GM21367 (cell line): ENCODE measurements around the gene RPLP2.
A peak's percentile ranks its signal among the peaks of the same experiment; 100 is the strongest.

Source experiments
- ATAC-seq: cut with Tn5 transposase; IDR thresholded peaks from one replicate; pipeline ENCODE4 v1.9.1; 2021; ENCODE audit not compliant: unreplicated experiment

Gene RPLP2

DNA sequence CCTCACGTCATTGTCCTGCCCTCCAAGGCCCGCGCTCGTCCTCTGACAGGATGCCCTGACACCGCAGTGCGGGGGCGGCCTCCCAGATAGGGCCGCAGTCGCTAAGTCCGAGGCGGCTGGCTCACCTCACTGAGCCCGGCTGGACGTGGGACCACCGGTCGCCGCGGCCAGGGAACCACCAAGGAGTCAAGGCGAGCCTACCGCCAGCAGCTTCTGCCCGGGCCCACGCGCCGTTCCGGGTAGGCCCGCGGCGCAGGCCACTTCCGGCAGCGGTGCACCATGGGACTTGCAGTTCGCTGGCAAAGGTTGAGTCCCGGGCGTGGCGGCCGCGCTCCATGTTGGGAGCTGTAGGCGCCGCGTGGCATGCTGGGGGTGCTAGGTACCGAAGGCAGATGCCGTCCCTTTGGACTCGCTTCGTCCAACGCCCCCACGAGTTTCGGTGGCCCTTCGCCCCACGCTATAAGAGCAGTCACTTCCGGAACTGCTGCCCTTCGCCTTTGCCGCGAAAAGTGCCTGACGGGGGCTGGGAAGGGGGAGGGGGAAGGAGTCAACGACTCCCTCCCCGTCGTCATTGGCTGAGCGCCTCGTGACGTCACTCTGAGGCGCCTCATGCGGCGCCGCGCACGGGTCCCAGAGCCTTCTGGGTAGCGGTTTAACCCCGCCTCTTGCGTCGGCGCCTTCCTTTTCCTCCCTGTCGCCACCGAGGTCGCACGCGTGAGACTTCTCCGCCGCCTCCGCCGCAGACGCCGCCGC lies at the start of gene RPLP2:
Gene RPLP2, plus strand, starts transcription at position 681 of the 753 bp plus-strand sequence. CDS start 268 bp downstream, outside the sequence.
- peak; percentile 55 for ATAC-seq

DNA sequence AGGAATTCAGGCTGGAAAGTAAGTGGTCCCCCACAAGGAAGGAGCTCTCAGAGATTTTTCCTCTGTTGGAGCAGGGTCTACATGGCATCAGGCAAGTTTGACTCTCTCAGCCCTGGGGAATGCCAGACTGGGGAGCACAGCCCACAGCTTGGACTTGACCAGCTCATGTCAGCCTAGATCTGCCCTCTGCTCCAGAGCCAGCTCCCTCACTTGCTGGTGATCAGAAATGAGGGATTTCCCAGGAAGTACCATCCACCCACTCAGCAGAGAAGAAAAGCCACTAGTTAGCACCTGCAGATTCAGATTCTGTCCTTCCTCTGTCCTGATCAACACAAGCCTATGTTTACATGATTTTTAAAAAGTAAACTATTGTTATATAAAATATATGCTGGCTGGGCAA lies 49.5 kb upstream of the RPLP2 start:
- no peak for ATAC-seq

DNA sequence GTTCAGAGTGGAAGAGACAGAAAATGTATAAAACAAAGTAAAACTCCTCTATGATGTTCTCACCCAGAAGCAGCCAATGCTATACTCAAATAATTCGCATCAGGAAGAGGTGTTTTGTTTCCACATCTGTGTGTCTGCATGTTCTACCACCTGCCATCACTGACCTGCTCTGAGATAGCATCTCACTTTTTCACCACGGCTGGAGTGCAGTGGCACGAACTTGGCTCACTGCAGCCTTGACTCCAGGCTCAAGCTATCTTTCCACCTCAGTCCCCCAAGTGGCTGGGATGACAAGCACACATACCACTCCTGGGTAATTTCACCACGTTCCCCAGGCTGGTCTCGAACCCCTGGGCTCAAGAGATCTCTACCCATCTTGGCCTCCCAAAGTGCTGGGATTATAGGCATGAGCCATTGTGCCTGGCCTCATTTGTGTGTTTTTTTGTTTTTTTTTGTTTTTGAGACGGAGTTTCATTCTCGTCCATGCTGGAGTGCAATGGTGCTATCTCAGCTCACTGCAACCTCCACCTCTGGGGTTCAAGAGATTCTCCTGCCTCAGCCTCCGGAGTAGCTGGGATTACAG lies 48.1 kb upstream of the RPLP2 start:
- ATAC-seq, result no peak

DNA sequence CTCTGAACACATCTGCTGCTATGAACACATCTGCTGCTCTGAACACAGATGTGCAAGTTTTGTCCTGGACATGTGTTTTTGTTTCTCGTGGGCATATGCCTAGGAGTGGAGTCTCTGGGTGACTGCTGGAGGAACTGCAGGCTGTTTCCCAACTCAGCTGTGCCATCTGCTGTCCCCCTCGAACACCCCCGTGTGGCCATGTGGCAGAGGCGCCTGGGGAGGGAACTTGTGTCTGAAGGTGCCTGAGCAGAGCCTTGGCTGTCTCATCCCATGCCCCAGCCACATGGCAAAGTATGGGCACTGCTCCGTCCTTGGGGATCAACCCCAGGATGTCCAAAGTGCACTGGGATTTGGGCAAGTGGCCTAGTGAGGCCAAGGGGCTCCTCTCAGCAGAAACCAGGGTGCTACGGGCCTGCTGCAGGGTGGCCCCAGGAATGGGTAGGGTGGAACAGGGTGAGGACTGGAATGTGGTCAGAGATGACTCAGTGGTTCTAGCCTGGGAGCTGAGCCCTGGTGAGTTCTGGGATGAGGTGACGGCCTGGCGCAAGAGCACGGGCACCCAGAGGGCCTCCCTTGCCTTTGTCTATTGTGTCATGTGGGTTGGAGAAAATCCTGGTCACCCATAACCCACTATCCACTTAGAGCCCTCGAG lies 47.2 kb upstream of the RPLP2 start:
- ATAC-seq, result no peak

DNA sequence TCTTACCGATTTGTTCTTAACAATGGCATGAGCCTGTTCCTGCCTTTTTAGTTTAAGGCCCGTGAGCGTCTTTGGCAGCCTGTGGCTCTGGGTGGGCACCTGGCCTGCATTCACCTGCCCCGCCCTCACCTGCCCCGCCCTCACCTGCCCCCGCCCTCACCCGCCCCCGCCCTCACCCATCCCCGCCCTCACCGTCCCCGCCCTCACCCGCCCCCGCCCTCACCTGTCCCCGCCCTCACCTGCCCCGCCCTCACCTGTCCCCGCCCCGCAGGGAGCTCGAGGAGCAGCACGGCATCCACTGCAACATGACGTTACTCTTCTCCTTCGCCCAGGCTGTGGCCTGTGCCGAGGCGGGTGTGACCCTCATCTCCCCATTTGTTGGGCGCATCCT lies 46.7 kb upstream of the RPLP2 start:
- ATAC-seq, result no peak

DNA sequence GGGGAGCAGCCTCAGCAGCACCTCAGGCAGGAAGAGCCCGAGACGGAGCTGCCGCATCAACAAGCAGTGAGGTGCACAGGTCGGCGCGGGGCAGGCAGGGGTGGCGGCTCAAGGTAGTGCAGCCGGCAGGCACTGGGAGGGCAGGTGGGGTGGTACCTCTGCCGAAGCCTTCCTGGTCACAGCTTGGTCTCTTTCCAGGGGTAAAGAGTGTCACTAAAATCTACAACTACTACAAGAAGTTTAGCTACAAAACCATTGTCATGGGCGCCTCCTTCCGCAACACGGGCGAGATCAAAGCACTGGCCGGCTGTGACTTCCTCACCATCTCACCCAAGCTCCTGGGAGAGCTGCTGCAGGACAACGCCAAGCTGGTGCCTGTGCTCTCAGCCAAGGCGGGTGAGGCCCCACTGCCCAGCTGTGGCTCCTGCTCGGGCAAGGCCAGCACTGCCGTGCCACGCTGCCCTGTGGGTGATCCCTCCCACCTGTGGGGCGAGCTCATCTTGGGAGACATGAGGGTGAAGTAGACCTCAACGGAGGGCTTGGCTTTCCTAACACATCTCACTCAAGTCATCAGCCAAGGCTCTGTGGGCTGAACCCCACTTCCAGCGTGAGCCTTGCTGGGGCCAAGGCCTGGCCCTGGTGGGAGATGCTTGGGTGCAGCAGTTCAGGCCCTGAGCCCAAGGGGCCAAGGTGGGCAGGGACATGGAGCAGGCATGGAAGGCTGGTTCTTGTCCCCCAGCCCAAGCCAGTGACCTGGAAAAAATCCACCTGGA lies 46.0 kb upstream of the RPLP2 start:
- ATAC-seq, result no peak

DNA sequence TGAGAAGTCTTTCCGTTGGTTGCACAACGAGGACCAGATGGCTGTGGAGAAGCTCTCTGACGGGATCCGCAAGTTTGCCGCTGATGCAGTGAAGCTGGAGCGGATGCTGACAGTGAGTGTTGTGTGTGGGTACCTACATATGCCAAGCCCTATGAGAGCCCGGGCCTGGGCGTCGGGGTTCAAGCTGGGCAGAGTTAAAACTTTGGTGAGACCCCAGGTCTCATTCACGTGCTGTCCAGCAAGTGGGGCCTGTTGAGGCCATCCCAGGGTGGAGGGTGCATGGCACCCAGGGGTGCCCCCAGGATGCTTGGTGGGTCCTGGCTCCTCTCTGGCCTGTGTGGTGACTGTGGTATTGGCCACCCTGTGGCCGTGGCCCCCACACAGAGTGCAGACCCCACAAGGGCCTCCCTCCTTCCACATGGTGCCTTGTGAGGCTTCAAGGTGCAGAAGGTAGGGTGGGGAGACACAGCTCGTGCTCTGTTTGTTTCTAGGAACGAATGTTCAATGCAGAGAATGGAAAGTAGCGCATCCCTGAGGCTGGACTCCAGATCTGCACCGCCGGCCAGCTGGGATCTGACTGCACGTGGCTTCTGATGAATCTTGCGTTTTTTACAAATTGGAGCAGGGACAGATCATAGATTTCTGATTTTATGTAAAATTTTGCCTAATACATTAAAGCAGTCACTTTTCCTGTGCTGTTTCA lies 45.3 kb upstream of the RPLP2 start:
- no peak for ATAC-seq

DNA sequence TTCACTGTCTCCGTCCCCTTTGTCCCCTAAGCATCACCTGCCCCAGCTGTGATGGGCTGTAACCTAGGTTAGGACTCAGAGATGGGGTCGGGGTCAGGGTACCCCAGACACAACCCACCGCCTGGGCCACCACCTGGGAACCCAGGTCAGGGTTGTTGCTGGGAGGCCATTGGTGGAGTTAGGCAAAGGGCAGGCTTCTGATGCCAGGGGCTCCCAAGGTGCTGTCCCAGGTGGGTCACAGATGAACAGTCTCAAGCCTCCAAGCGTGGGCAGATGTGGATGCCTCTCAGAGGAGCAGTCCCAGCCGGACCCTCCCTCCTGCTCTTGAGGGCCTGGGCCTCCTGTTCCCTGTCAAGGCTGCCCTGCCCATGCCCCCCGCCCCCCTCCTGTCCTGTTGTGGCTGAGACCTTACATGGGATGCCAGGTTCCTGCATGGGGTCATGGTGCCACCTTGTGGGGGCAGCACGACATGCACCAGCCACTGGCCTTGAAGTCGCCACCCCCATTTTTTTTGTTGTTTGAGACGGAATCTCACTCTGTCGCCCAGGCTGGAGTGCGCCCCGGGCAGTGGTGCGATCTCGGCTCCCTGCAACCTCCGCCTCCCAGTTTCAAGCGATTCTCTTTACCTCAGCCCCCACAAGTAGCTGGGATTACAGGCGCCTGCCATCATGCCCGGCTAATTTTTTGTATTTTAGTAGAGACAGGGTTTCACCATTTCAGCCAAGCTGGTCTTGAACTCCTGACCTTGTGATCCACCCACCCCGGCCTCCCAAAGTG lies 44.6 kb upstream of the RPLP2 start:
- no peak for ATAC-seq

DNA sequence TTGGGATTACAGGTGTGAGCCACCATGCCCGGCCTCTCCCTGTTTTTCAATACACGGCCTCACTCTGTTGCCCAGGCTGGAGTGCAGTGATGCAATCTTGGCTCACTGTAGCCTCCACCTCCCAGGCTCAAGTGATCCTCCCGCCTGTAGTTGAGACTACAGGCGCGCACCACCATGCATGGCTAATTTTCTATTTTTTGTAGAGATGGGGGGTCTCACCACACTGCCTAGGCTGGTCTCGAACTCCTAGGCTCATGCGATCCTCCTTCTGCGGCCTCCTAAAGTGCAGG lies 44.0 kb upstream of the RPLP2 start:
- ATAC-seq, result no peak

DNA sequence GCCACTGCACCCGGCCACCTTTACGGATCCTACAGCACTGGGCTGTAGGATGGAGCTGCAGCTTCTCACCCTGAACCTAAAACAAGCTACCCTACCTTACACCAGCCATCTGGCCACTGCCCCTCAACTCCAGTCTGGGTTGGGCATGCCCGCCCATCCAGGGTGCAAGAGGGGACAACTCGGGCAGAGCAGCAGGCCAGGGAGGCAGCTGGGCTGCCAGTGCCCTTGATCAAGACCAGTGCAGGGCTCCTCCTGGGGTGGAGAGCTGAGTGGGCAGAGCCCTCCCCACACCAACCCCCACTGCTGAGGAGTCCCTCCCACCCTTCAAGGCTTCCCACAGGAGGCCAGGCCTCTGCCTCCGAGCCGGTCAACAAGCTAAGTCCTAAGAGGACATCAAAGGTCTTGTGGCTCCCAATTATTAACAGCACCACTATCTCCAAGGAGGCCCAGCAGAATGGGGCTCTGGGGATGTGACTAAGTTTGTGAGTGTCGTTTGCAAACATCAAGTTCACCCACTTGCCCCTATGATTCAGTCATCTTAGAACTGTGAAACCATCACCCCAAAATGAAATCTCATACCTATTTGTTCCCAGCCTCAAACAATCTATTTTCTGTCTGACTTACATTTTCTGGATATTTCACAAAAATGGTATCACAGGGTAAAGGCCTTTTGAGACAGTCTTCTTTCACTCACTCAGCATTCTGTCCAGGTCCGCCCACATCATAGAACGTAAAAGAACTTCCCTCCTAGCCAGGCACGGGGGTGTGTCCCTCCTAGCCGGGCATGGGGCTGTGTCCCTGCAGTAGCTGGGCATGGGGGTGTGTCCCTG lies 43.4 kb upstream of the RPLP2 start:
- no peak for ATAC-seq

DNA sequence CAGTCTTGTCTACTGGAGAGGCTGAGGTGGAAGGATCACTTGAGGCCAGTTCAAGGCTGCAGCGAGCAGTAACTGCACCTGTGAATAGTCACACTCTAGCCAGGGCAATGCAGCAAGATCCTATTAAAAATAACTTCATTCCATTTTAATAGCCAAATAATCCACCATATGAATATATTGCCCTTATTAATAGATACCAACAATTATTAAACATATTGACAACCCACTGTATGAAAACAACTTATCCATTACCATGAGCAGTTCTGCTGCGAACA lies 42.9 kb upstream of the RPLP2 start:
- no peak for ATAC-seq

DNA sequence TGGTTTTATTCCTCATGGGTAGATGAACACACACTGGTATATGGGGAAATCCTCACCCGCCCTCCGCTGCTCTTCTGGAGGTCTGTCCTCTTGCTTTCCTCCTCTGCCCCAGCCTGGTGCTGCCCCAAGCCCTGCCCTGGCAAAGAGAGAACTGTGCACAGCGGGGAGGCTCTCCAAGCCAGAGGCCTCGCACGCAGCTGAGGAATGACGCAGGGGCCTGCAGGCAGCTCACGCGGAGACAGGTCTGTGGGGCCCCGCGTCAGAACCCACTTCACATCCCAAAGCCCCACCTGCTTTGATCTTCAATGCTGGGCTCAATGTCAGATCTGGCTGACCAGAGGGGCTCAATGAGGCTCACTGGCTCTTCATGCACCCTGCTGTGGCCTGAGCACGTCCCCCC lies 42.5 kb upstream of the RPLP2 start:
- no peak for ATAC-seq

DNA sequence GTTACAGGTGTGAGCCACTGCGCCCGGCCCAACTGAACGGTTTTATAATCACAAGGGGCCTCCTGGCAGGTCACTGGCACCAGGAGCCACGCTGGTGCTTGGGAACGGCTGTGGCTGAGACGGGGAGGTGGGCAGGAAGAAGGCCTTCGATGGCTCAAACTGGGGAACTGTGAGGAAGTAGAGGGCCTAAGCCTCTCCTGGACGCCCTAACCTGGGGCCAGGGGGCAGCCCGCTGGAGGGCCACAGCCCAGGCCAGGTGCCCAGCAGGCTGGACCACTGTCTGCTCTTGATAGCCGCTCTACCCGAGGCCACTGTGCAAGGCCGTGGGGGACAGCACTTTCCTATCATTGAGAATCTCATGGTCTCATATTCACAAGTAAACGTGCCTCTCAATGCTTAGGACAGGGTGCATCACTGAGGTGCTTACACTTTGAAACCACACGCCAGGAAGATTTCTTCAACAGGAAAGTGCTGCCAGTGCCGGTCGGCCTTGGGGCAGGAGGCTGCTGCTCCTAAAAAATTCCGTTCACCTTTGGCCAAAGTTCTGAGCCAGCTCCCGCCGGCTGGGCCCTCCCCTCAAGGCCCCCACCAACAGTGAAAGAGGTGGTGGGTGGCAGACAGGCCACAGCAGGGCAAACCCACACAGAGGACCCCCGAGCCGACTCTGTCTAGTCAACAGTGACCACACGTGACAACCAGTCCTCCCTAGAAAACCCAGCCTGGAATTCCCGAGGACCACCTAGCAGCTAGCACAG lies 39.7 kb upstream of the RPLP2 start:
- no peak for ATAC-seq

DNA sequence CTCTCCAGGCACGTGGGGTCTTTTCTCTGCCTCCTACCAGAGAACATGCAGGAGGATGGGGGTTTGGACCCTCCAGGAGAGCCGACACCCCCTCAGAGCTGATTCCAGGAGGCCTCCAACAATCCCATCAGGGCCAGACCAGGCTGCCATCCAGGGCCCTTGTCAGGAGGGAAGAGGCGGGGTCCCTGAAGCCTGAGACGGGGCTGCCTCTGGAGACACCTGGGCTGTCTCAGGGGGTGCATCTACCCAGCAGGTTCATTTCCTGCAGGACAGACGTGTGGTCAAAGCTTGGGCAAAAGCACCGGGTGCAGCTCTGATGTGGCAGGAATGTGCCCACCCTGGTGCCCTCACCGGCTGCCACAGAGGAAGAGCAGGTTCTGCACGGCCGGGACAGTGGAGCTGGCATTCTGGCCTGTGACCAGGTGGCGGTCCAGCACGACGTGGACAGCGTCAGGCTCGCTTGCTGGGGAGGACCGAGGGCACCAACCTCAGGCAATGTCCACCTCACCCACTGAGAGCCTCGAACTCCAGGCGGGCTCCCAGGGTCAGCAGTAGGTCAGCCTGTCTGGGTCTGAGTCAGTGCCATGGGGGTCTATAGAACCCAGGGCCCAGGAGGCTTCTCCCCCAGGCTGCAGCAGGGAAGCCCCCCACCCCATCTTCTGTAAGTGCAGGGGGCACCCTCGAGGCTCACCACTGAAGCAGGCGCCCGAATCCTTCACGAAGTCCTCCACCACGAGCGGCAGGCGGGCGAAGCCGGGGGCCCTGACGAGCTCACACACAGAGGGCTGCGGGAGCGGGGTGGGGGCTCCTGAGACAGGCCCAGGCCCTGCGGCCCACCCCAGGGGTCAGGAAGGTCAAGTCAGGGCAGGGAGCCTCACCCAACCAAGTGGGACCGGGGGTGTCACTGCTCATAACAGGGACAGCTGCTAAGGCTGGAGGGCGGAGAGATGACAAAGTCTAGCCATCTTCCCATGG lies 38.8 kb upstream of the RPLP2 start:
- ATAC-seq, result no peak

DNA sequence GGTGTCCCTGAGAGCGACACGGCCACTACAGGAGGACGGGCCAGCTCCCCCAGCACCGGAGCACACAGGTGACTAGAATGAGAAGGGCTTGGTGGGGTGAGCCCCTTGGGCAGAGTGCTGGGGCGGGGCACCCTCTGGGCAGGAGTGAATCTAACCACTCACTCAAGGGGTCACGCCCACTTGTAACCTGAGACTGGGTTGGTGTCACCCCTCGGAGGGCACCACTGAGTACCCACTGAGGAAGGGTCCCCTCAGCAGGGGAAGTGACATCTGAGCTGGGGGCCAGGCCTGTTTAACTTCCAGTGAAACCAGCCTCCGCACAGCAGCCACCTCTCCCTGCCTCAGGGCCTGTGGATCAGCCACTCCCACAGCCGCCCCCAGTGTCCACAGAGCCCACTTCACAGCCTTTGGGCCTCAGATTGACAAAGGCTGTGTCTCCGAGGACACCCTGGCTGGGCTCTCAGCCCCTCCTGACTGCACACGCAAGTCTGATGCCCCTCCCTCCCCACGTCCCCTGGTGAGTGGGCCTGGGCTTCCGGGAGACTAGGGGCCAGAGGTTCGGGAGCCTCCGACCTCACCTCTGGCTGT lies 38.1 kb upstream of the RPLP2 start:
- no peak for ATAC-seq

DNA sequence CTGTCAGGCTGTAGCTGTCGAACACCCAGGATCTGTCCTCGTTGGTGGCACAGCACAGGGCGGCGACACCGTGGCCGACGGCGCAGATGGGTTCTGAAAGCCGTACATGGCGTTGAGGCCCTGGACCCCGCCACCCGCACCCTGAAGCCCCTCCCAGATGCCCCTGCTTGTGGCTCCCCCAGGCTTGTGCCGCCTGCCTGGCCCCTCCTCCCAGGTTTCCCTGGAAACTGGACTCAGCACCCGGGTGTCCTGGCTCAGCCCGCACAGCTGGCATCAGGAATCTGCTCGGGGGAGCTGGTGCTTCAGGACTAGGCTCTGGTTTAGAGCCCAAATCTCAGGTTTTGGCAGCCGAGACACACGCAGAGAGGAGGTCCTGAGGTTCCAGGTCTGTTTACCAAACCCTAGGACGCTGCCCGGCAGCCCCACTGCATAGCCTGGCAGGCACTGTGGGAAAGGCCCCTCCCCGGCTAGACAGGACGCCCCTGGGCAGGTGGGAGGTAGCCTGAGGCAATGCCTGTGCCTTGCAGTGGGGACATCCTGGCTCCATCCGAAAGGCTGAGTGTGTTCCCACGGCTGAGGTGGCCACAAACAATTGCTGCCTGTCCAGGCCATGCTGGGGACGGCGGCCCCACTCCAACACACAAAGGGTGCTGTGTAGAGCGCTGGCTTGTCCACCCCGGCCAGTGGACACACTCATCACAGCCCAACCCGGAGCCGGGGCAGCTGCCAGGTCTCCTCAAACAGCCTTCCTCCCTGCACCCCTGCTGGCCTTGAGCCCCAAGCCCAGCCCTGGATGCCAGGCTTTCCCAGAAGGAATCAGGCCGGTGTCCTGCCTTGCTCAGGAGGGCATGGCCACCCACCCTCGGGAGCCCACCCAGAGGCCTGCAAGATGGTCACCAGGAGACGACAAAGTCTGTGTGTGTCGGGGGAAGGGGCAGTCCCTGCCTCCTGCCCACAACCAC lies 37.1 kb upstream of the RPLP2 start:
- no peak for ATAC-seq
